GM12875 (cell line): ENCODE results near the gene ARHGAP27.

ENCODE experiments used
- H3K4me3 ChIP-seq: one replicate; pipeline ENCODE4 v1.5.1; 2011; ENCODE audit warnings: low read depth, low read length, control low read depth
- CTCF ChIP-seq: IDR thresholded peaks from 2 replicates; pipeline ENCODE4 v1.5.1; 2011; ENCODE audit warnings: low read depth, mild to moderate bottlenecking, control low read depth, inconsistent platforms, low read length, moderate library complexity, borderline replicate concordance; ENCODE audit not compliant: insufficient read depth

Gene ARHGAP27

GRCh38 chr17:45374501-45374900 lies 58.2 kb downstream of the ARHGAP27 start:
- TF ChIP-seq CTCF, result no peak
- H3K4me3 ChIP-seq, result no peak overlapping the region

GRCh38 chr17:45372325-45372869 lies 60.3 kb downstream of the ARHGAP27 start:
- H3K4me3 ChIP-seq, result no peak overlapping the region
- TF ChIP-seq CTCF, result no peak

- TF ChIP-seq CTCF, result no peak
- H3K4me3 ChIP-seq, result no peak overlapping the region
These were observed 61.0 kb downstream of the ARHGAP27 start for GRCh38 chr17:45371414-45372324.

GRCh38 chr17:45370949-45371413 lies 61.7 kb downstream of the ARHGAP27 start:
- no peak overlapping the region for H3K4me3 ChIP-seq
- TF ChIP-seq CTCF, result no peak

- no peak for TF ChIP-seq CTCF
- no peak overlapping the region for H3K4me3 ChIP-seq
These were observed 63.2 kb downstream of the ARHGAP27 start for GRCh38 chr17:45369421-45369820.

GRCh38 chr17:45368651-45369050 lies 64.0 kb downstream of the ARHGAP27 start:
- no peak overlapping the region for H3K4me3 ChIP-seq
- TF ChIP-seq CTCF, result no peak

GRCh38 chr17:45367216-45367615 lies 65.5 kb downstream of the ARHGAP27 start:
- H3K4me3 ChIP-seq, result no peak overlapping the region

More at GRCh38 chr17:45367216-45367615, 65.5 kb downstream of the ARHGAP27 start:
- TF ChIP-seq CTCF, result no peak
